DOHH2 (cell line): ENCODE data around the gene OR10V1.

ENCODE experiments used
- H3F3A ChIP-seq: fragments of 200-600 bp; sonication (generic), shearing (Covaris generic); 2 replicates; pipeline ENCODE4 v1.6.0; 2016; ENCODE audit warnings: antibody characterized with exemption, mild to moderate bottlenecking; ENCODE audit not compliant: control insufficient read depth, insufficient read depth
- H3K27ac ChIP-seq: fragments of 200-600 bp; sonication (generic); 2 replicates; pipeline ENCODE4 v1.5.1; 2014; ENCODE audit warnings: low read depth, mild to moderate bottlenecking, low read length, moderate library complexity
- H3K27me3 ChIP-seq: fragments of 200-600 bp; sonication (generic); 2 replicates; pipeline ENCODE4 v1.6.1; 2014; ENCODE audit warnings: mild to moderate bottlenecking, low read length, mixed read lengths; ENCODE audit not compliant: control insufficient read depth
- H3K36me3 ChIP-seq: fragments of 200-600 bp; sonication (generic); 2 replicates; pipeline ENCODE4 v1.6.1; 2014; ENCODE audit warnings: mild to moderate bottlenecking, low read length, moderate library complexity, mixed read lengths; ENCODE audit not compliant: control insufficient read depth
- H3K4me1 ChIP-seq: fragments of 200-600 bp; sonication (generic); 2 replicates; pipeline ENCODE4 v1.6.1; 2014; ENCODE audit warnings: mild to moderate bottlenecking, low read length, mixed read lengths; ENCODE audit not compliant: control insufficient read depth
- H3K4me2 ChIP-seq: fragments of 200-600 bp; sonication (generic); 2 replicates; pipeline ENCODE4 v1.6.0; 2014; ENCODE audit warnings: mild to moderate bottlenecking, low read length, moderate library complexity
- H3K4me3 ChIP-seq: fragments of 200-600 bp; sonication (generic); 2 replicates; pipeline ENCODE4 v1.5.1; 2014; ENCODE audit warnings: mild to moderate bottlenecking, low read length, mixed read lengths
- H3K79me2 ChIP-seq: fragments of 200-600 bp; sonication (generic); 2 replicates; pipeline ENCODE4 v1.6.1; 2014; ENCODE audit warnings: mild to moderate bottlenecking, low read length, mixed read lengths; ENCODE audit not compliant: control insufficient read depth
- H3K9me2 ChIP-seq: fragments of 200-600 bp; sonication (generic); replicated peaks from 2 replicates; pipeline ENCODE4 v1.6.1; 2014; ENCODE audit warnings: mild to moderate bottlenecking, low read length, mixed read lengths; ENCODE audit not compliant: control insufficient read depth
- H3K9me3 ChIP-seq: fragments of 200-600 bp; sonication (generic); 2 replicates; pipeline ENCODE4 v1.6.1; 2014; ENCODE audit warnings: antibody characterized with exemption, low read length, mixed read lengths; ENCODE audit not compliant: control insufficient read depth, insufficient read depth
- H4K20me1 ChIP-seq: fragments of 200-600 bp; sonication (generic); 2 replicates; pipeline ENCODE4 v1.6.0; 2014; ENCODE audit warnings: low read depth, mild to moderate bottlenecking, antibody characterized with exemption, low read length, moderate library complexity; ENCODE audit not compliant: control insufficient read depth, insufficient read depth
- CTCF ChIP-seq: fragments of 200-600 bp; sonication (generic); IDR thresholded peaks from one replicate; pipeline ENCODE4 v1.5.1; 2014; ENCODE audit warnings: antibody characterized with exemption, mild to moderate bottlenecking, low read depth, low read length; ENCODE audit not compliant: poor library complexity, severe bottlenecking
- EZH2phosphoT487 ChIP-seq: fragments of 200-600 bp; sonication (generic); IDR thresholded peaks from 2 replicates; pipeline ENCODE4 v1.6.1; 2017; ENCODE audit warnings: borderline replicate concordance, mild to moderate bottlenecking, antibody characterized with exemption, low read length, moderate library complexity, mixed read lengths

Gene OR10V1

GRCh38 chr11:59759900-59760299 lies 46.3 kb upstream of the OR10V1 start:
- Histone ChIP-seq H3K4me1 (peaks cover 8% of the 10 kb centered on the region), H3K27ac (no peak overlapping the region), H3K4me3 (no peak overlapping the region), H3K9me3 (no peaks in the 10 kb centered on the region), H3K9me2 (no peaks in the 10 kb centered on the region), H4K20me1 (no peaks in the 10 kb centered on the region), H3K79me2 (no peaks in the 10 kb centered on the region), H3K27me3 (peaks cover 37% of the 10 kb centered on the region), H3K36me3 (no peaks in the 10 kb centered on the region), H3K4me2 (no peak overlapping the region), H3F3A (no peaks in the 10 kb centered on the region)
- no peak for TF ChIP-seq CTCF
- TF ChIP-seq EZH2phosphoT487, result no peak

- Histone ChIP-seq H3K79me2 (no peaks in the 10 kb centered on the region), H3K9me2 (no peaks in the 10 kb centered on the region), H3K27me3 (peaks cover 37% of the 10 kb centered on the region), H3F3A (no peaks in the 10 kb centered on the region), H3K4me3 (no peak overlapping the region), H3K9me3 (no peaks in the 10 kb centered on the region), H3K4me2 (no peak overlapping the region), H3K27ac (no peak overlapping the region), H3K4me1 (peaks cover 16% of the 10 kb centered on the region), H4K20me1 (no peaks in the 10 kb centered on the region), H3K36me3 (no peaks in the 10 kb centered on the region)
- TF ChIP-seq CTCF (no peak), EZH2phosphoT487 (no peak)
These were observed 44.9 kb upstream of the OR10V1 start for GRCh38 chr11:59758401-59759037.

DNA sequence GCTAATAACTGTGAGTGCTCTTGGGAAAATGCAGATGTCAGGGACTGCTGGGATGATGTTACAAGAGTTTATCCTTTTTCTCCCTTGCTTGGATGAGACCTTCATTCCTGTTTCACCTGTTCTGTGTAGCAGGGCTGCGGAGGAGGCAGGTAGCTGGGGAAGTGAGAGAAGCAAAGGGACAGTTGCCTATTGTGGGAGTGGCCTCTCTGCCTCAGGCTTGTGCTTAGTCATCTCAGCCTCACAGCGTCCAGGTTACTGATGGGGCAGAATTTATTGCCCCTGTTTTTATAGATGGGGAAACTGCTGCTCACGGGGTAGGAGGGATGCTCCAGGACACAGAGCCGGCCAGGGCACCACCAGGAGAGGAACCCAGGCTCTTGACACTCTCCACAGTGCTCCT lies 43.2 kb upstream of the OR10V1 start:
- no peak overlapping the region for H3K4me2 ChIP-seq
- H3K4me3 ChIP-seq, result no peak overlapping the region
- peaks cover 16% of the 10 kb centered on the region for H3K4me1 ChIP-seq
- H3K36me3 ChIP-seq, result no peaks in the 10 kb centered on the region
- no peak overlapping the region for H3K27ac ChIP-seq
- peaks cover 37% of the 10 kb centered on the region for H3K27me3 ChIP-seq
- no peaks in the 10 kb centered on the region for H3K9me3 ChIP-seq
- no peaks in the 10 kb centered on the region for H3K79me2 ChIP-seq
- no peaks in the 10 kb centered on the region for H3F3A ChIP-seq
- no peaks in the 10 kb centered on the region for H4K20me1 ChIP-seq
- TF ChIP-seq EZH2phosphoT487, result no peak
- no peak for TF ChIP-seq CTCF
- H3K9me2 ChIP-seq, result no peaks in the 10 kb centered on the region

- Histone ChIP-seq H3F3A (no peaks in the 10 kb centered on the region), H3K4me3 (no peak overlapping the region), H3K4me2 (peak overlapping the region; percentile 97), H3K79me2 (no peaks in the 10 kb centered on the region), H3K9me3 (no peaks in the 10 kb centered on the region), H3K9me2 (no peaks in the 10 kb centered on the region), H3K4me1 (peaks cover 16% of the 10 kb centered on the region), H3K27ac (no peak overlapping the region), H4K20me1 (no peaks in the 10 kb centered on the region), H3K27me3 (peaks cover 37% of the 10 kb centered on the region), H3K36me3 (no peaks in the 10 kb centered on the region)
- no peak for TF ChIP-seq CTCF
- TF ChIP-seq EZH2phosphoT487, result no peak
These were observed 42.9 kb upstream of the OR10V1 start for GRCh38 chr11:59756558-59756840.
